Lower lobe of right lung (tissue), 2 donors: ENCODE results near the gene TNFAIP8L3. TPM values are rescaled to one million over a fixed set of nuclear protein-coding genes. Genes with fewer than 3 reads are reported as not detected.

Experiments used
- ATAC-seq, 2 donors: fragments of 200-7000 bp; cut with Tn5 transposase; one replicate each; pipeline ENCODE4 v1.9.1; 2020 to 2022; ENCODE audit warnings: mild to moderate bottlenecking in 2 of 2, moderate library complexity in 2 of 2
- DNase-seq: peaks from one replicate; pipeline ENCODE4 v3.0.0-alpha.2; 2020
- H3K27ac ChIP-seq: fragments of 200-600 bp; one replicate; pipeline ENCODE4 v1.8.0; 2022
- H3K27me3 ChIP-seq: fragments of 200-600 bp; one replicate; pipeline ENCODE4 v1.8.0; 2022; ENCODE audit warnings: low read depth
- H3K36me3 ChIP-seq: fragments of 200-600 bp; one replicate; pipeline ENCODE4 v1.8.0; 2022; ENCODE audit warnings: mild to moderate bottlenecking
- H3K4me1 ChIP-seq: fragments of 200-600 bp; one replicate; pipeline ENCODE4 v1.8.0; 2022
- H3K4me3 ChIP-seq: fragments of 200-600 bp; one replicate; pipeline ENCODE4 v1.8.0; 2022; ENCODE audit warnings: mild to moderate bottlenecking
- H3K9me3 ChIP-seq: fragments of 200-600 bp; one replicate; pipeline ENCODE4 v1.8.0; 2022
- intact Hi-C: fragments of 100-400 bp; cut with DNase I; formaldehyde crosslinking; loops from one replicate; pipeline ENCODE4 v1.11.0; 2022
- total RNA-seq: library from RNA; stranded (reverse); fragmentation: NEBNext Ultra II Directional; extraction: Animal tissue kit (Norgen Biotek cat#: 25700); gene quantifications from one replicate; pipeline ENCODE4 v1.2.1, GENCODE V29; 2021
- TF ChIP-seq, protein P1 (sequence below): fragments of 200-600 bp; IDR thresholded peaks from one replicate; pipeline ENCODE4 v1.8.0; 2022; ENCODE audit warnings: antibody characterized with exemption, mild to moderate bottlenecking
- donor health status: DM: no; HTN: yes; CAD: no; lungs with severe emphysema.

Gene TNFAIP8L3
- total RNA-seq, 1 donor from 2014 or later, result 10.4 TPM

DNA sequence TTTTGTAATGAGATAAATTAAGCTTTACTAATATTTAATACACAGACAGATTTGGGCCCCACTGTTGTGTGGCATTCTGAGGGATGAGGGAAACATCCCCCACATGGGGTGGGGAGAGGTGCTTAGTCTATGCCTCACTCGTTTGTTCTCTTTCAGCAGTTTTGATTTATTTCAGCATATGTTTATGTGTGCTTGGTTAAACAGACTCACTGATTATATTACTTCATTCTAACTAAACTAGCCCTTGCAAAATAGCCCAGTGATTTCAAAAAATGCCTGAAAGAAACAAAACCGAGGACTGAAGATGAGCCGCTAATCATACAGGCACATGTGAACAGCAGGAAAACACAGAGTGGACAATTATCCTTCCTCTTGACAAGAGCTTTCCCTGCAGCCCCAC lies 27.2 kb downstream of the TNFAIP8L3 start:
- no peaks in the 10 kb centered on the region for H3K4me1 ChIP-seq
- no peak overlapping the region for H3K27ac ChIP-seq
- TF ChIP-seq, protein P1, sequence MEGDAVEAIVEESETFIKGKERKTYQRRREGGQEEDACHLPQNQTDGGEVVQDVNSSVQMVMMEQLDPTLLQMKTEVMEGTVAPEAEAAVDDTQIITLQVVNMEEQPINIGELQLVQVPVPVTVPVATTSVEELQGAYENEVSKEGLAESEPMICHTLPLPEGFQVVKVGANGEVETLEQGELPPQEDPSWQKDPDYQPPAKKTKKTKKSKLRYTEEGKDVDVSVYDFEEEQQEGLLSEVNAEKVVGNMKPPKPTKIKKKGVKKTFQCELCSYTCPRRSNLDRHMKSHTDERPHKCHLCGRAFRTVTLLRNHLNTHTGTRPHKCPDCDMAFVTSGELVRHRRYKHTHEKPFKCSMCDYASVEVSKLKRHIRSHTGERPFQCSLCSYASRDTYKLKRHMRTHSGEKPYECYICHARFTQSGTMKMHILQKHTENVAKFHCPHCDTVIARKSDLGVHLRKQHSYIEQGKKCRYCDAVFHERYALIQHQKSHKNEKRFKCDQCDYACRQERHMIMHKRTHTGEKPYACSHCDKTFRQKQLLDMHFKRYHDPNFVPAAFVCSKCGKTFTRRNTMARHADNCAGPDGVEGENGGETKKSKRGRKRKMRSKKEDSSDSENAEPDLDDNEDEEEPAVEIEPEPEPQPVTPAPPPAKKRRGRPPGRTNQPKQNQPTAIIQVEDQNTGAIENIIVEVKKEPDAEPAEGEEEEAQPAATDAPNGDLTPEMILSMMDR, result no peak
- H3K4me3 ChIP-seq, result no peak overlapping the region
- DNase-seq (no peak), ATAC-seq (no peak)
- no peaks in the 10 kb centered on the region for H3K27me3 ChIP-seq
- H3K36me3 ChIP-seq, result no peaks in the 10 kb centered on the region
- intact Hi-C loops, result no loop called here
- no peaks in the 10 kb centered on the region for H3K9me3 ChIP-seq

DNA sequence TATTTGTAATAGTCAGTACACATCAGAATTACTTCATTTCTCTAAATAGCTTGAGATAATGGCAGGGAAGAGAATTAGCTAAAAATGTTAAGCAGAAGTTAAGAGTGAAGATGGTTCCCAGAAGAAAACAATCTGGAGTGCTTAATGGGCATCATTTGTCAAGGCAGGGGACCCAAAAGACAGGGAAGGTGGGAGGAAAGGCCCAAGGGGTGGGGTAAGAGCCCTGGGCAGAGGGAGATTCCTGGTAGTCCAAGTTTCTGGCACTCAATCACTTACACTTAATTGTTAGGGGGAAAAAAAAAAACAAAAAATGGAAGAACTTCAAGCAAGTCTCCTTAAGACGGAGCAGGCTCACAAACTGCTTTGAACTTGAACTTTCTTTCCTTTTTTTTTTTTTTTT lies 28.9 kb downstream of the TNFAIP8L3 start:
- no peak for DNase-seq
- Histone ChIP-seq H3K27ac (no peak overlapping the region), H3K36me3 (no peaks in the 10 kb centered on the region), H3K4me3 (no peak overlapping the region), H3K9me3 (no peaks in the 10 kb centered on the region), H3K4me1 (no peaks in the 10 kb centered on the region), H3K27me3 (no peaks in the 10 kb centered on the region)
- intact Hi-C loops, result no loop called here
- TF ChIP-seq, protein P1, result no peak
- ATAC-seq, result peak in 1 of 2 donors; percentile 21

DNA sequence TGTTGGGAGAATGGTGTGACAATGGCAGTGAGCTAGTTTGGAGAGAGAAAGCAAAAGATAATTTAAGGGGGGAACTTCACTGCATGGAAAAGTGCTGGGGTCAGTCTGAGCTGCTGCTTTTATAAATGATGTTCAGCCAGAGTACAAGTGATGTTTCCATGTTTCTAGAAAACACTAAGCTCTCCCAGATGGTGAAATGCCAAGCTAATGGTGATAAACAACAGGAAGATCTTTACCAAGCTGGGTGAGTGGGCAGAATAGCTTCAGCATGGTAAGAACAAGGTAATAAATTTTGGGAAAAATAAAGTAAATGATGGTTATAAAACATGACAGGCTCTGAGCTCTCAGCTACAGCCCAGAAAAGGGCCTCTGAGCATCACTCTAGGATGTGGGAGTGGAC lies 29.4 kb downstream of the TNFAIP8L3 start:
- H3K27ac ChIP-seq, result no peak overlapping the region
- no peaks in the 10 kb centered on the region for H3K9me3 ChIP-seq
- DNase-seq, result no peak
- H3K4me1 ChIP-seq, result no peaks in the 10 kb centered on the region
- no peaks in the 10 kb centered on the region for H3K27me3 ChIP-seq
- ATAC-seq, result no peak
- H3K4me3 ChIP-seq, result no peak overlapping the region
- intact Hi-C loops, result no loop called here
- TF ChIP-seq, protein P1, result no peak
- no peaks in the 10 kb centered on the region for H3K36me3 ChIP-seq

DNA sequence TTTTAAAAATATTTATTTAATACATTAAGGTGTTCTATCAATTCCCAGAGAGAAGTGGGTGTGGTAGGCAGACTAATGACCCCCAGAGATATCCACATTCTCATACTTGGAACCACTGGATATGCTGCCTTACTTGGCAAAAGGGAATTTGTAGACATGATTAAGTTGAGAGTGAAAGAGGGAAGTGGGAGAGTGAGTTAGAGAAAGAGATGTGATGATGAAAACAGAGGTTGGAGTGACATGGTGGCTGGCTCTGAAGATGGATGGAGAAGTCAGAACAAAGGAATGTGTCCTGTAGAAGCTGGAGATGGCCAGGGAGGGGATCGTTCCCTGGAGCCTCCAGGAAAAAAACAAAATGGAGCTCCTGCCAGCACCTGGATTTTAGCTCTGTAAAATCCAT lies 32.0 kb downstream of the TNFAIP8L3 start:
- H3K4me1 ChIP-seq, result no peaks in the 10 kb centered on the region
- H3K36me3 ChIP-seq, result no peaks in the 10 kb centered on the region
- intact Hi-C loops, result no loop called here
- TF ChIP-seq, protein P1, result no peak
- no peak overlapping the region for H3K27ac ChIP-seq
- no peaks in the 10 kb centered on the region for H3K27me3 ChIP-seq
- DNase-seq, result no peak
- H3K9me3 ChIP-seq, result no peaks in the 10 kb centered on the region
- ATAC-seq, result no peak
- H3K4me3 ChIP-seq, result no peak overlapping the region

DNA sequence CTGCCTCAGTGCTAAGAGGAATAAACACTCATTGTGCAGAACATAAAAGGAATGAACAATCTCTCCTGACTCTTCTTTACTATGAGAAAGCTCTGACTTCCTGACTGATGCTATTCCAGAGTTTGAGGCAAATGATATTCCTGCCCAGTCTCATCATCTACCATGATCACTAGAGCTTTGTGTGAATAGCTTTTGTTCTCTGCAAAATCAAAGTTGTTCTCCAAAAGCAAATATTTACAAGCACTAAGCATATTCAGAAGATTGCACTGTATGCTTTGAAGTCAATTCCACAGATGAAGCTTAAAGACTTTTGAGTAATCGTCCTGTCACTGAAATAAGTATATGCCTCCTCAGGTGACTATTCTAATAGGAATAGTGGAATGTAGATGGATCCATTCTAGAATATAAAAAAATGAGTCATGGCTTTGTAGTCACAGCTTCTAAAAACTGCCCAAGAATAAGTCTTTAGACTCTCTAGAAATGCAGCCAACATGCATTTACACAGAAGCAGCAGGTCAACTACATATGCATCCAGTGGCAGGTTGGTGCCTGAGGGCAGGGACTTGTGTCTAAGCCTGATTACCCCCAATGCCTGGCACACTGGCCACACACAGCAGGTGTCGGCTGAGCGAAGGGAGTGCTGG lies 34.6 kb downstream of the TNFAIP8L3 start:
- TF ChIP-seq, protein P1, result no peak
- intact Hi-C loops, result no loop called here
- Histone ChIP-seq H3K4me3 (no peak overlapping the region), H3K36me3 (peaks cover 5% of the 10 kb centered on the region), H3K27ac (no peak overlapping the region), H3K4me1 (no peaks in the 10 kb centered on the region), H3K27me3 (no peaks in the 10 kb centered on the region), H3K9me3 (no peaks in the 10 kb centered on the region)
- DNase-seq (no peak), ATAC-seq (no peak)

DNA sequence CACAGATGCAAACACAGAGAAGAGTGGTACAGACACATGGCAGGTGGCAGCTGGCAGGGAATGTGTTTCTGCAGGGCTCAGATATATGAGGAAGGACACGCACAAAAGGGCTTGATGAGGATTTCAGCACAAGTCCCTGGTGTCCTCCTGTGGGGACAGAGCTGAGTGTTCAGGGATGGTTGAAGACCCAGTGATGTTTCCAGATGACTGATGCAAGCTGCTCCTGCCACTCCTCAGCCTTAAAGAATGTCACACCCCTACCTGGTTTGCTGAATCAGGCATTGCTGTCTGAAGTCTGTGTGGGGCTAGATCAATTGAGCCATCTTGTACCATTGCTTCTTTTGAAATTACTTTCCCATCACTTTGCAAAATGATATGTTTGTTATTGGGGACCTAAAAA lies 40.2 kb downstream of the TNFAIP8L3 start:
- no peaks in the 10 kb centered on the region for H3K27me3 ChIP-seq
- H3K9me3 ChIP-seq, result no peaks in the 10 kb centered on the region
- ATAC-seq (no peak), DNase-seq (no peak)
- no peak overlapping the region for H3K4me3 ChIP-seq
- H3K36me3 ChIP-seq, result peaks cover 5% of the 10 kb centered on the region
- H3K27ac ChIP-seq, result no peak overlapping the region
- TF ChIP-seq, protein P1, result no peak
- intact Hi-C loops, result no loop called here
- H3K4me1 ChIP-seq, result peaks cover 12% of the 10 kb centered on the region
